K562 (cell line): ENCODE results near the gene IMMP2L.

Source experiments
- EP400 ChIP-seq: fragments of 450-650 bp; IDR thresholded peaks from 2 replicates; pipeline ENCODE4 v1.6.1; 2017; ENCODE audit warnings: antibody characterized with exemption, mild to moderate bottlenecking, moderate library complexity
- FOXA1 ChIP-seq: fragments of 450-650 bp; IDR thresholded peaks from 2 replicates; pipeline ENCODE4 v1.6.1; 2016; ENCODE audit warnings: mild to moderate bottlenecking, borderline replicate concordance
- HDAC1 ChIP-seq, 2 experiments: fragments of 450-650 bp; IDR thresholded peaks; 2 replicates each; pipeline ENCODE4 v1.6.1; 2016 to 2017; ENCODE audit warnings: inconsistent platforms in 1 of 2, mild to moderate bottlenecking in 1 of 2, moderate library complexity in 1 of 2
- MXI1 ChIP-seq: IDR thresholded peaks from 2 replicates; pipeline ENCODE4 v1.6.1; 2011; ENCODE audit warnings: low read depth, mild to moderate bottlenecking, improper control_type of control experiment, low read length
- PHF8 ChIP-seq: fragments of 200-600 bp; sonication (generic); IDR thresholded peaks from 2 replicates; pipeline ENCODE4 v1.6.1; 2012; ENCODE audit warnings: mixed run types, mild to moderate bottlenecking, inconsistent platforms, low read length, moderate library complexity, borderline replicate concordance
- ZBTB49 ChIP-seq: sonication (generic); formaldehyde crosslinking; IDR thresholded peaks from 2 replicates; pipeline ENCODE4 v1.8.0; 2022; ENCODE audit warnings: missing genetic modification reagents, mild to moderate bottlenecking, borderline replicate concordance
- ZNF740 ChIP-seq, 3 experiments: fragments of 200-800 bp in 1 of 3; sonication (Bioruptor generic) in 1 of 3; sonication (generic) in 1 of 3; formaldehyde crosslinking in 1 of 3; IDR thresholded peaks; 2 replicates each; pipeline versions ENCODE4 v1.6.1 to v1.8.0; 2016 to 2022; ENCODE audit warnings: mild to moderate bottlenecking in 2 of 3, missing compliant biosample characterization in 2 of 3, missing genetic modification characterization in 2 of 3, missing genetic modification reagents in 1 of 3

- TF ChIP-seq ZBTB49 (CRISPR knock-in tag) (no peak), HDAC1 (IDR thresholded peaks at IDR 0.05) (no peak), EP400 (no peak), ZNF740 (CRISPR knock-in tag; IDR thresholded peaks at IDR 0.05) (no peak), ZNF740 (tag; IDR thresholded peaks at IDR 0.05) (no peak), PHF8 (no peak), FOXA1 (no peak), MXI1 (no peak)
These were observed 91.3 kb downstream of the IMMP2L start for GRCh38 chr7:111470998-111471397.
